AG04450 (cell line): ENCODE results near the gene ARID1A. TPM values are rescaled to one million over a fixed set of nuclear protein-coding genes. Genes with fewer than 3 reads are reported as not detected.

Experiments used
- CTCF ChIA-PET: fragments of 300-600, 350-600 bp; formaldehyde crosslinking; extraction: SDS; loops from one replicate; lab custom pipeline; 2022; ENCODE audit warnings: antibody characterized with exemption, inconsistent platforms; lab: Charles Lee
- POLR2A ChIA-PET: fragments of 350-600 bp; formaldehyde crosslinking; extraction: SDS; loops from one replicate; lab custom pipeline; 2021; ENCODE audit warnings: antibody characterized with exemption, inconsistent platforms; lab: Yijun Ruan, JAX
- DNase-seq: peaks from one replicate; pipeline ENCODE4 v3.0.0-alpha.2; 2011; ENCODE audit warnings: low read depth, low spot score
- H3K27ac ChIP-seq: one replicate; pipeline ENCODE4 v1.5.1; 2012; ENCODE audit warnings: low read depth, low read length, control low read depth
- H3K27me3 ChIP-seq: one replicate; pipeline ENCODE4 v1.6.0; 2012; ENCODE audit warnings: low read length; ENCODE audit not compliant: control insufficient read depth, insufficient read depth
- H3K4me3 ChIP-seq: 2 replicates; pipeline ENCODE4 v1.5.1; 2011; ENCODE audit warnings: mild to moderate bottlenecking, low read depth, low read length, control low read depth
- H3K9me3 ChIP-seq: 2 replicates; pipeline ENCODE4 v1.5.1; 2012; ENCODE audit warnings: low read length; ENCODE audit not compliant: control insufficient read depth, insufficient read depth
- CTCF ChIP-seq: IDR thresholded peaks from 2 replicates; pipeline ENCODE4 v1.5.1; 2011; ENCODE audit warnings: low read depth, low read length, control low read depth, inconsistent platforms
- polyA plus RNA-seq: library from polyadenylated mRNA; depleted of rRNA; stranded (reverse); fragments of >200 nt; gene quantifications from 2 replicates; pipeline ENCODE4 v1.2.3, GENCODE V29; 2011

The ARID1A gene
- polyA plus RNA-seq, 1 experiment, result 16.4 TPM

GRCh38 chr1:26826261-26827105, 130.7 kb downstream of the ARID1A start, which contains the start of gene ZDHHC18:
Gene ZDHHC18 (plus strand): TSS chr1:26826688. CDS start chr1:26826805, 117 bp downstream.
- no peak for DNase-seq
- POLR2A ChIA-PET, result interaction anchor here (0.6 kb wide), 1 partner anchor 39 kb away, joined by 3 read pairs; no protein-coding TSS in a partner anchor
- TF ChIP-seq CTCF, result peak; percentile 28; the same call in 1 of the 2 replicates
- Histone ChIP-seq H3K27ac (peak within 1 kb of the TSS; percentile 39), H3K27me3 (no peaks in the 10 kb centered on the region), H3K9me3 (no peaks in the 10 kb centered on the region), H3K4me3 (peak within 1 kb of the TSS; percentile 75)
- CTCF ChIA-PET, result interaction anchor here (1.6 kb wide), 1 partner anchor 16 kb away, joined by 4 read pairs; no protein-coding TSS in a partner anchor

- Histone ChIP-seq H3K27me3 (no peaks in the 10 kb centered on the region), H3K4me3 (peak overlapping the region; percentile 75), H3K27ac (no peak overlapping the region), H3K9me3 (no peaks in the 10 kb centered on the region)
- no peak for DNase-seq
- CTCF ChIA-PET, result no interaction called here
- TF ChIP-seq CTCF, result no peak
- POLR2A ChIA-PET, result no interaction called here
These were observed 131.3 kb downstream of the ARID1A start for GRCh38 chr1:26827106-26827604.

DNA sequence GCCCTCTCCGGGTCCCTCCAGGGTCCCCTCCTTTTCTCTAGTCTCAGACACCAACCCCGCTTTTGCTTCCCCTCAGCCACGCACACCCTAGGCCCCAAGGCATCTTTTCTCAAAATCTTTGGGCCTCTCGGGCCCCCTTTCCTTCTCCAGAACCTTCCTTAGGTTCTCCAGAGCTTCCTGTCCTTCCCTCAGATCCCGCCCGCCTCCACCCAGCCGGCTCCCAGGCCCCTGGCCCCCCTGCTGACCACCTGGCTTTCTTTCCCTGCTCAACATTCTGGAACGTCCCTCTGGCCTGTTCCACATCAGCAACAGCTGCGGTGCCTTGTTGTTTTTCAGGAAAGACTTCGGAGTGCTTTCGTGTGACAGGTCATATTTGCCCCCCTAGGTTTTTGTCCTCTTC, 131.8 kb downstream of the ARID1A start:
- H3K27ac ChIP-seq, result no peak overlapping the region
- no peak for DNase-seq
- TF ChIP-seq CTCF, result no peak
- ChIA-PET POLR2A (no interaction called here), CTCF (no interaction called here)
- H3K27me3 ChIP-seq, result no peaks in the 10 kb centered on the region
- no peaks in the 10 kb centered on the region for H3K9me3 ChIP-seq
- peak overlapping the region; percentile 75 for H3K4me3 ChIP-seq

DNA sequence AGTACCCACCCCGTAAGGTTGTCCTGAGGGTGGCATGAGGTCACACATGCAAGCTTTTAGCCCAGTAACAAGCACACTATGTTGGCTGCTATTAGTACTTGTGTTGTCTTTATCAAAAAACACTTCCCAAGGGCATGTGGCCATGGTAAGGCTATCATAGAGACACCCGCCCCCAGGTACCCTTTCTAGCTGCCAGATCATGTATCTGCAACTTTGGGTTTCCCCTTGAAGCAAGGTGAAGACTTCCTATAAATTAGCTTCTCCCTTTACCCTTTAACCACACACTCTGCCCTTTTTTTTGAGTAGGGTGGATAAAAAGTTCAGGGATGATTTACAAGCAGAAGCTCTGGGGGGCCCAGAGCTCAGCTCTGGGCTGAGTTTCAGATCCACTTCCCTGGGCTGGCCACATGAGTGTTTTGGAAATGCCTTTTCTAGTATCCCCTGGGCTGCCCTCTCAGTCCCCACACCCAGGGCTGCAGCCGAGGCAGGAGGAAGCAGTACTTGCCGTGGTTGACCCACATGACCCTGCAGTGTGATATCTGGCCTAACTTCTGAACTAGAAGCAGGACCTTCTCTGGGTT, 132.7 kb downstream of the ARID1A start:
- no peak overlapping the region for H3K27ac ChIP-seq
- no peak for TF ChIP-seq CTCF
- CTCF ChIA-PET, result no interaction called here
- H3K4me3 ChIP-seq, result peak overlapping the region; percentile 22
- DNase-seq, result no peak
- POLR2A ChIA-PET, result no interaction called here
- no peaks in the 10 kb centered on the region for H3K27me3 ChIP-seq
- H3K9me3 ChIP-seq, result no peaks in the 10 kb centered on the region
